LHCN-M2 (cell line): ENCODE results near the gene AAMP. TPM values are rescaled to one million over a fixed set of nuclear protein-coding genes. Genes with fewer than 3 reads are reported as not detected.
"Not testable (repeated sequence)": the region's sequence is repeated elsewhere in the genome, so short reads cannot be mapped to it uniquely, and the experiment has no call there.

ENCODE experiments used
- DNase-seq: peaks from one replicate; pipeline ENCODE4 v3.0.0-alpha.2; 2012; ENCODE audit warnings: low read depth
- polyA plus RNA-seq: library from polyadenylated mRNA; unstranded; fragments of >200 nt; gene quantifications from one replicate; pipeline ENCODE4 v1.2.1, GENCODE V29; 2012; ENCODE audit warnings: missing spikeins
- total RNA-seq: library from RNA; depleted of rRNA; stranded (reverse); fragments of >200 nt; gene quantifications from 2 replicates; pipeline ENCODE4 v1.2.3, GENCODE V29; 2014; rRNA removed

The AAMP gene, protein sequence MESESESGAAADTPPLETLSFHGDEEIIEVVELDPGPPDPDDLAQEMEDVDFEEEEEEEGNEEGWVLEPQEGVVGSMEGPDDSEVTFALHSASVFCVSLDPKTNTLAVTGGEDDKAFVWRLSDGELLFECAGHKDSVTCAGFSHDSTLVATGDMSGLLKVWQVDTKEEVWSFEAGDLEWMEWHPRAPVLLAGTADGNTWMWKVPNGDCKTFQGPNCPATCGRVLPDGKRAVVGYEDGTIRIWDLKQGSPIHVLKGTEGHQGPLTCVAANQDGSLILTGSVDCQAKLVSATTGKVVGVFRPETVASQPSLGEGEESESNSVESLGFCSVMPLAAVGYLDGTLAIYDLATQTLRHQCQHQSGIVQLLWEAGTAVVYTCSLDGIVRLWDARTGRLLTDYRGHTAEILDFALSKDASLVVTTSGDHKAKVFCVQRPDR
- 168 and 170 TPM in 2 replicates for total RNA-seq
- 96.2 TPM for polyA plus RNA-seq

DNA sequence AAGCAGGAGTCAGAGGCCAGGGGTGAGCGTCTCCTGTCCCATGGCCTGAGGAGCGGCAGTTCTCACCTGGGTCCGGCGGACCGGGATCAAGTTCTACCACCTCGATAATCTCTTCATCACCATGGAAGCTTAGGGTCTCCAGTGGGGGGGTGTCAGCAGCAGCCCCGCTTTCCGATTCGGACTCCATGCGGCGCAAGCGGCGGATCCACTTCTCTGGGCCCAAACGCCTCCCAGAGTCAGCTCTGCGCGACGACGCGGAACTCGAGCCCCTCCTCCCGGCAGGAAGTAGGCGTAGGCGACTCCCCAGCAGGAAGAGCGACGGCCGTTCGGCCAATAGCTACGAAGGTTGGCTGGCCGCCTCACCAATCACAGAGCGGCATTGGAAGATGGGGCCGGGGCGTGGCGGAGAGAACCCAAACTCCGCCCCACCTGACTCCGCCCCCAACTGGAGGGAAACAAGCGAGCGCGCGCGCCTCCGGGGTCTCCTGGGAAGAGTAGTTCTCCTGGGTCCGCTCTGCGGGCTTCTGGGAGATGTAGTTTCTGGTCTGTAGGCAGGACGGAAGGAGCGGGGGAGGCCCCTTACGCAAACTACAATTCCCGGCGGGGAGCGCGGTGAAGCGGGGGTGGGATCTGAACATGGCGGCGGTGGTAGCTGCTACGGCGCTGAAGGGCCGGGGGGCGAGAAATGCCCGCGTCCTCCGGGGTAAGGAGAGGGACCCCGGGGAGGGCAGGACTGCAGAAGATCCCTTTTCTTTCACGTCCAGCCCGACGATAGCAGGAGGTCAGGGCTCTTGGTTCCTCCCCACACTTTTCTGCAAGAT is at the start of gene AAMP, which contains the start of gene PNKD:
AAMP (minus strand) TSS at position 238 of the 821 bp plus-strand sequence; CDS start at position 187, 51 bp downstream.
PNKD (plus strand) TSS at position 620 of the 821 bp plus-strand sequence; CDS start at position 637, 17 bp downstream.
- peak; percentile 99 for DNase-seq

DNA sequence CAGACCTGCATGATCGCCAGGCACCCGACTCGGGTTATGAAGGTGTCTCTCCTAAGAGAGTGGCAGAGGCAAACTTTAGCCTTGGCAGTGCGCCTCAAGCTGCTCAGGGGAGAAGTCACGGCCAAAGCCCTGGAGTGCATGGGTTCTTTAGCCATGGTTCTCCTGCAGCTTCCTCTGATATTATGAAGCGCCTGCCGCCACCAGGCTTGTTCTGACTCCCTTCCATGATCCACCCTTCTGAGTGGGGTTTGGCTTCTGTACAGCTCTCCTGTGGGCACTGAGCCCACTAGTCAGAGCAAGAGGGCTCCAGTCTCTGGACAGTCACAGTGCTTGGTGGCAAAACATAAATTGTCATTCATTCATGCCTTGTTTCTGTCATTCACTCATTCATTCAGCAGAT is 48.3 kb upstream of the AAMP start:
- DNase-seq = no peak

DNA sequence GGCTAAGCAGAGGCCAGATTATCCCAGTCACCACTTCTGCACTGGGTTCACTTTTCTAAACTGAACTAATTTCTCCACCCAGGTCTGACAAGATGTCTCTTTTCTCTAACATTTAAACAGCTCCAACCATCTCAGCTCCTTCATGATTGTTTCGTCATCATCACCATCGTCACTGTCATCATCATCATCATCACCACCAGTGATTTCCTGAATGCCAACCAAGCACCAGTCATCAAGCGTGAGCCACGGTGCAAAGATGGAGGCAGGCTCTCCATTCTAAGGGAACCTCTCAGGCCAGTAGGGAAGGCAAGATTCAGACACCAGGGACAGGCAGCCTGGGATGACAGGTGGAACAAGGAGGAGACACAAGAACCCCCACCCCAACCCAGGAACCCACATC is 47.9 kb upstream of the AAMP start:
- no peak for DNase-seq

DNA sequence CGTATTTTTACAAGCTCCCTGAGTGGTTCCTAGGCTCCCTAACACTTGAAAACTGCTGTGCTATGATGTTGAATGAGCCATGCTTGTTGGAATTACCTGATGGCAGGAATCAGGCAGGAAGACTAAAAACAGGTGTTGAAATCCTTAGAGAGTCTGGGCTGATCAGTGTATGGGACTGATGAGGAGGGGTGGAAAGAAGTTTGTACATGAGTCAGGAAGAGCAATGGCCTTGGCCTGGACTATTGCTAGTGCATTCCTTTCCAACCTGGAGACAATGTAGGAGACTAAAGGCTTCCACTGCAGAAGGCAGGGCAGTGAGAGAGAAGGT is 47.3 kb upstream of the AAMP start:
- DNase-seq = no peak

DNA sequence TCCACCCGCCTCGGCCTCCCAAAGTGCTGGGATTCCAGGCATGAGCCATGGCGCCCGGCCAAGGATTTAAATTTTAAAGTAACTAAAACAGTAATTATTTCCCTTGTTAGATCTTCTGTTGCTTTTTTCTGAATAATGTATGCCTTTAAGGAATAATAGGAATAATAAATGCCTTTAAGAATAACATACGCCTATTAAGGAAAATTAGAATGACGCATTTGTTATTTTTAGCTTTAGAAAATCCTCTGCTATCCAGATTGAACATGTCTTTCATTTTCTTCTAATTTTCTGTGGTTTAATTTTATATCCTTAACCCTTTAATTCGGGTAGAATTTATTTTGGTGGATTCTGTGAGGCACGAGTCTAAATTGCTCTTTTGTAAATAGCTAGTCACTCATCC is 45.5 kb upstream of the AAMP start:
- DNase-seq = no peak

DNA sequence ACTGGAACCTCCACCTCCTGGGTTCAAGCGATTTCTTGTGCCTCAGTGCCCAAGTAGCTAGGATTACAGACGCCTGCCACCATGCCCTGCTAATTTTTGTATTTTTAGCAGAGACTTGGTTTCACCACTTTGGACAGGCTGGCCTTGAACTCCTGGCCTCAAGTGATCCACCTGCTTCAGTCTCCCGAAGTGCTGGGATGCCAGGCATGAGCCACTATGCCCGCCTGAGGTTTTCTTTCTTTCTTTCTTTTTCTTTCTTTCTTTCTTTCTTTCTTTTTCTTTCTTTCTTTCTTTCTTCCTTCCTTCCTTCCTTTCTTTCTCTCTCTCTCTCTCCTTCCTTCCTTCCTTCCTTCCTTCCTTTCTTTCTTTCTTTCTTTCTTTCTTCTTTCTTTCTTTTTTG is 44.8 kb upstream of the AAMP start:
- not testable (repeated sequence) for DNase-seq

DNA sequence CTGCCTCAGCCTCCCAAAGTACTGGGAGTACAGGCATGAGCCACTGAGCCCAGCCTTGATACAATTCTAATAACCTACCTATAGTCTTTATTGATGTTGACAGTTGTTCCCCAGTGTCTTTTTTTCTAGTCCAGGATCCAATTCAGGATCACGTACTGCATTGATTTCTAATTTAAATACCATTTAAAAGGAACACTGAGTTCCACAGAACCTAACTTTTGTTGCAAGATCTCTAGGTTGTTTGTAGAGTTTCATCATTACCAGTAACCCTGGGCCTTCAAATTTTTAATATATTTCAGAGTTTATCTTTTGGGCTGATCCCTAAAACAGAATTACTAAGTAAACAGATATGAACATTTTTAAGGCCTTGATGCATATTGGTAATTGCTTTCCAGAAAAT is 43.4 kb upstream of the AAMP start:
- no peak for DNase-seq

DNA sequence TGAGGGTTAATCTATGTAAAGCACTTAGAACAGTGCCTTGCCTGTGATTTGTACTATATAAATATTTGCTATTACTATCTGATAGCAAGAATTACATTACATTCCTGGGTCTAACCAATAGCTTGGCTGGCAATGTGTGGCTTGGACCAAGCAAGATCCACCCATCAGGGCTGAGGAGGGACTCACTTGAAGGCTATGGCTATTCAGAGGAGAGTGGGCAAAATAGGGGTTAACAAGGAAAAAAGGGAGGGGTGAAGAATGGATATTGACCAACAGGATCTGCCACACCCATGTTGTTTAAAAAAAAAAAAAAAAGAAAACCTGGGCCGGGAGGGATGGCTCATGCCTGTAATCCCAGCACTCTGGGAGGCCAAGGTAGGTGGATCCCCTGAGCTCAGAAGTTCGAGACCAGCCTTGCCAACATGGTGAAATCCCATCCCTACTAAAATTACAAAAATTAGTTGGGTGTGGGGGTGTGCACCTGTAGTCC is 42.4 kb upstream of the AAMP start:
- no peak for DNase-seq

DNA sequence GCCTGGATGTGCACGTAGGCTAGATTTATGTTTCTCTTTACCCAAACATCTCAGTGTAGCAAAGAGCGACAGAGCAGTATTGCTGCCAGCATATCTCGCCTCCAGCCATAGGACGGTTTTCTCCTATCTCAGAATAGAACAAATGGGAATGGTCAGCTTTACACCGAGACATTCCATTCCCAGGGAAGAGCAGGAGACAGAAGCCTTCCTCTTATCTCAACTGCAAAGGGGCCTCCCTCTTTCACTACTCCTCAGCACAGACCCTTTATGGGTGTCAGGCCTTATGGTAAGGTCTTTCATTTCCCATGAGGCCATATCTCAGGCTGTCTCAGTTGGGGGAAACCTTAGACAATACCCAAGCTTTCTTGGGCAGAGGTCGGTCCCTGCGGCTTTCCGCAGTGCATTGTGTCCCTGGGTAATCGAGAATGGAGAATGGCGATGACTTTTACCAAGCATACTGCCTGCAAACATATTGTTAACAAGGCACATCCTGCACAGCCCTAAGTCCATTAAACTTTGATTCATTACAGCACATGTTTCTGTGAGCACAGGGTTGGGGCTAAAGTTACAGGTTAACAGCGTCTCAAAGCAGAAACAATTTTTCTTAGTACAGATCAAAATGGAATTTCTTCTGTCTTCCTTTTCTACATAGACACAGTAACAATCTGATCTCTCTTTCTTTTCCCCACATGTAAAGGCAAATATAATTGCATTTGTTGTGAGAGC is 41.8 kb upstream of the AAMP start:
- not testable (repeated sequence) for DNase-seq

DNA sequence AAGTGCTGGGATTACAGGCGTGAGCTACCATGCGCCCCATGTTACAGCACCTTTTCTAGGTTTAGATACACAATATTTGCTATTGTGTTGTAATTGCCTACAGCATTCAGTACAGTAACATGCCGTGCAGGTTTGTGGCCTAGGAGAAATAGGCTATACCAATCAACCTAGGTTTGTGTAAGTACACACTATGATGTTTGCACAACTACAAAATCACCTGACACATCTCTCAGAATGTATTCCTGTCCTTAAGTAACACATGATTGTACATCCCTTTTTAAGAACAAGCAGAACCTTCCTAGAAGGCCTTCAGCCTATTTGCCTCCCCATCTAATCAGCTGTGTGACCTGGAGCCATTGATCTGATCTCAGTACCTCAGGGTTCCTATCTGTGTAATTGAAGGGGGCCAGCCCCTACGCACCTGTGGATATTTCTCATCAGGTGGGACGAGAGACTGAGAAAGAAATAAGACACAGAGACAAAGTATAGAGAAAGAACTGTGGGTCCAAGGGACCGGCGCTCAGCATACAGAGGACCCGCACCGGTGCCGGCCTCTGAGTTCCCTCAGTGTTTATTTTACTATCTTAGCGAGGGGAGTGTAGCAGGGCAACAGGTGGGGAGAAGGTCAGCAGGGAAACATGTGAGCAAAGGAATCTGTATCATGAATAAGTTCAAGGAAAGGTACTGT is 41.1 kb upstream of the AAMP start:
- no peak for DNase-seq

DNA sequence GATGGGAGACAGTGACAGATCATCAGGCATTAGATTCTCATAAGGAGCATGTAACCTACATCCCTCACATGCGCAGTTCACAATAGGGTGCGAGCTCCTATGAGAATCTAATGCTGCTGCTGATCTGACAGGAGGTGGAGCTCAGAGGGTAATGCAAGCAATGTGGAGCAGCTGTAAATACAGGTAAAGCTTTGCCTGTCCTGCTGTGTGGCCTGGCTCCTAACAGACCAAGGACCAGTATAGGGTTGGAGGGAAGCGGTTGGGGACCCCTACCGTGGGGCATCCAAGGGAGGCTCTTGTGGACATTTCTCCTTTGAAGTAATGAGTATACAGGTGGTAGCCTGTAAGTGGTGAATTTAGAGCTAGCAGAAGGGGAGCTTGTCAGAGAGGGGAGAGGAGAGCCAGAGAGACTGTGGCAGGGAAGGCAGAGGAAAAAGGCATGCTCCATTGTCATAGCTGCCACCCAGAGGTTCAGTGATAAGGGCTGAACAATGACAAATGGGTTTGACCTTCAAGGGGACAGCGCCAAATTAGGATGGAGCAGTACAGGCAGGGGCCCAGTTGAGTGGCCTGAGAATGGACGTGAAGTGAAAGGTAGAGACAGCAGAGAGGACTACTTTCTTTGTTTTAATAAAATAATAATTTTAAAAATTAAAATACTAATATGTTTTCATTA is 37.6 kb upstream of the AAMP start:
- DNase-seq = no peak

DNA sequence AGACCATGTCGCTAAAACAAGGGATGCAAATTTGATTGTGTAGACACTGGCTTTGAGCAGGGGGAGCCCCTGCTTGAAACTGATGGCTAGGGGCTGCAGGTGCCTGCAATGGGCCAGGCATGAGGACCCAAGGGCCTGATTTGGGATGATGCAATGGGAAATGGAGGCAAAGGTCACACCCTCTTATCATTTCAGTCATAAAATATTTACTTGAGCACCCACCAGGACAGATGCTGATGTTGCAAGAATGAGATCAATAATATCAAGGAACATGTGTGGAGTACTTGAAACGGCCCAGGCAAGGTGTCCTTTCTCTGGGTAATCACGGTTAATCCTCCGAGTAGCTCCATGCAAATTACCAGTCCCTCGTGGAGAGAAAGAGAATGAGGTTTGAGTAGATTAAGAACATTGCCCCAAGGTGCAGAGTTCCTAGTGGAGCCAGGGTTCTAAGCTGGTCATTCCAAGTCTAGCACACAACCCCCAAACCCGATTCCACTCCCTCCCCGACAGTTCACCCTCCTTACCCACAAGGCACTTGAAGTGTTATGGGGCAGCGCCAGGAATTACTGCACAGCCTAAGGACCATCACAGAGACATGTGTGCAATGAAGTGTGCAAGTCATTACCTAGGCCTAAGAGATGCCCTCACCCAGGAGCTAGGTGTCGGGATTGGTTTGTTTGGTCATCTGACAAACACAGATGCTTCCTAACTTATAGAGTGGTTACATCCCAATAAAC is 36.4 kb upstream of the AAMP start:
- DNase-seq = no peak

DNA sequence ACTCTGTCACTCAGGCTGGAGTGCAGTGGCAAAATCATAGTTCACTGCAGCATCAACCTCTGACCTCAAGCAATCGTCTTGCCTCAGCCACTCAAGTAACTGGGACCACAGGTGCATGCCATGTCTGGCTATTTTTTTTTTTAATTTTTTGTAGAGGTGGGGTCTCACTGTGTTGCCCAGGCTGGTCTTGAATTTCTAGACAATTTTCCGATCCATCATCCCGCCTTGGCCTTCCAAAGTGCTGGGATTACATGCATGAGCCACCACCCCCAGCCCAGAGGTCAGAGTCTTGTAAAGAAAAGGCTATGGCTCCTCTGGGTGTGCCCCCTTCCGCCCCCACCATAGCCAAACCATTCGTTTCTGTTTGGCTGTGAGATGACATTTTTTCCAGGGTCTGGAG is 35.4 kb upstream of the AAMP start:
- DNase-seq = no peak

DNA sequence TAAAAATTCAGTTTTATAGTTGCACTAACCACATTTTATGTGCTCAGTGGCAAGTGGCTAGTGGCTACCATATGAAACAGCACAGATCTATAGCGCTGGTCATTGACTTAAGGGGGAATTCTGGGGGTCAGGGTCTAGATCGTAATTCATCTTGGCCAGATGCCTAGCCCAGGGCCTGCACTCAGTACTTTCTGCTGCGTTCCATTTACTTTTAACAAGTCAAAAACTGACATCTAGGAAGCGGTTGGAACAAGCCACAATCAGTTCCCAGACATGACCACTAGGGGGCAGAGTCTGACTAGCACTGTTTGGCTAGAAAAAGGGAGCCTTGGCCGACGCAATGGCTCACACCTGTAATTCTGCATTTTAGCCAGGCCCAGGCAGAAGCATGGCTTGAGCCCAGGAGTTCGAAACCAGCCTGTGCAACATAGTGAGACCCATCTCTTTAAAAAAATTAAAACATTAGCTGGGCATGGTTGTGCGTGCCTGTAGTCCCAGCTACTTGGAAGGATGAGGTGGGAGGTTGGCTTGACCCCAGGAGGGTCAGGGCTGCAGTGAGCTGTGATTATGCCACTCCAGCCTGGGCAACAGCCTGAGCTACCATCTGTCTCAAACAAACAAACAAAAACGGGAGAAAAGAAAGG is 31.4 kb upstream of the AAMP start:
- DNase-seq = peak; percentile 77

DNA sequence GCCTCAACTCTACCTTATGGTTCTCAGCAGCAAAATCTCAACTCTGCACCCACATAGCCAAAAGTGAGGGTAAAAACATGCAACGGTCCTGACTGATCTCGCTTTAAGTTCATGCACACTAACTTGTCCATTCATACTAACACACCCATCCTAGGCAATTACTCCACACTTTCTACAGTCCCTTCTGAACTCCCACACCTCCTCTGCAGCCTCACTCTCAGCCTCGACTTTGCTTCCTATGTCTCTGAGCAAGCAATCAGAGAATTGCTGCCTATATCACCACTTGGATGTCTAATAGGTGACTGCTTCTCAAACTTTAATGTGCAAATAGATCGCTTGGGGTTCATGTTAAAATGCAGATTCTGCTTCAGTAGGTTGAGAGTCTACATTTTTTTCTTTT is 30.2 kb upstream of the AAMP start:
- DNase-seq = no peak

DNA sequence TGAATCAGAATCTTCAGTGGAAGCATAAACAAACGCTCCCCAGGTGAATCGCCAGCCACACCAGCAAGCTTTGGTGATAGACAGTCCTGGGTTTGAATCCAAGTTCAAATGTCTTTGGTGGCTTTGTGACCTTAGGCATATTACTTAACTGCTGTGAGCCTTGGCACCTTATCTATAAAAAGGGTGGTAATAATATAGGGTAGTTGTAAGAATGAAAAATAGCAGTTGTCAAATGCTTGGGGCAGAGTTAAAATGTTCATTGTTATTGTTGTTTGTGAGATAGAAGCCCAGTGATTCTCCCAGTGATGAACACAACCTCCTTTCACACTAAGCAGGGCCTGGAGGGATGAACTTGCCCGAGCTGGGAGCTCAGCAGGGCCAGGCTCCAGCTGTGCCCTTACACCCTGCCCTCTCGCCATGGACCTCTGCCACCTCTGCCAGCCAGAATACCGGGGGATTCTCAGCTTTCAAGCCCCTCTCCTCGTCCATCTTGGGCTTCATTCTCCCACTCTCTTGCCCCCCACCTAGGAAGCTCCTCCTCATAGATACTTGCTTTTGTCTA is 28.5 kb upstream of the AAMP start:
- DNase-seq = no peak

DNA sequence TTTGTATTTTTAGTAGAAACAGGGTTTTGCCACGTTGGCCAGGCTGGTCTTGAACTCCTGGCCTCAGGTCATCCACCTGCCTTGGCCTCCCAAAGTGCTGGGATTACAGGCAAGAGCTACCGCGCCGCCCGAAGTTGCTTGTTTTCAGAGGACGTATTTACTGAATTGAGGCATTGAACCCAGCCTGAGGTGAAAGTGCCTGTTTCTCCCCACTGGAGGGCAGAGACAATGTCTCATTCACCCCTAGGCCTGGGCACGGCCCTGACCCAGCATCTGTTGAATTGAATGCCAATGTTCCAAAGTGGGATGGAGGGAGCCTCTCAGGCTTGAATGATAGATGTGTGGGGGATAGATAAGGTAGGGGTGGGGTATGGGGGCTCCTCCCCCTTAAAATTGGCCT is 26.9 kb upstream of the AAMP start:
- no peak for DNase-seq

DNA sequence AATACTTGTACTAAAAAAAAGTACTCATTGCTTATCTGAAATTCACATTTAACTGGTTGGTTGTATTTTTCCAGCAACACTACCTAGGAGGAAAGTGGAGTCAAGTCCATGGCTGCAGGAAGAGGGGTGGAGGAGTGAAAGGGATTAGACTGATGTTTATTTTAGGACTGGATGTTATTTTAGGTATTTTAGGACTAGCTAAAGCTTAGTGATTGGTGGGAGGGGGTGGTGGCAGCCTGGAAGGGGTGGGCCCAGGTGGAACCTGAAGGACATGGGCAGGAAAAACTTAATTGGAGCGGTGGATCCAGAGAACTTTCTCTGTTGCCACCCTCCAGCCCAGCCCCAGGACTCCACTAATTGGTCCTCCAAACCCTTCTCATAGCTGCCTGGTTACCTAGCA is 26.3 kb upstream of the AAMP start:
- no peak for DNase-seq

DNA sequence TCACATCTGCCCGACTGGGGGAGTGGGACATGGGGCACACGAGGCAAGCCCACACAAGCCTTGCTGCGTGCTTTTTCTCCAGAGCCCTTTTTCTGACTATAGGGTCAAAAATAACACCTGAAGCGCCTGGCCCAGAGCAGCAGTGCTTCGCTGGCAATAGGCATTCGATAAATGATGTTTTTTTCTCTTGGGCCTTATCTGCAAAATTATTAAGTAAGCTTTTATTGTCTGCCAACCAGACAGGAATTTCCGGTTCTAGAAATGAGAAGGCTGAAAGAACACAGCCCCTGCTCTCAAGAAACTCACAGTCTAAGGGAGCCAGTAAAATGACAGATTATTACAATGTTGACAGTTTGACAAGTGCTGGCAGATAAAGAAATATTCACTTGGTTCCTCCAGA is 25.1 kb upstream of the AAMP start:
- no peak for DNase-seq
